ENCODE results near the gene PTPRC. TPM values are rescaled to one million over a fixed set of nuclear protein-coding genes. Genes with fewer than 3 reads are reported as not detected.
A peak's percentile ranks its signal among the peaks of the same experiment; 100 is the strongest.
"Not testable (repeated sequence)": the region's sequence is repeated elsewhere in the genome, so short reads cannot be mapped to it uniquely, and the experiment has no call there.

Gene PTPRC
- total RNA-seq, 1 experiment from 2014 or later, result 0.25 TPM

DNA sequence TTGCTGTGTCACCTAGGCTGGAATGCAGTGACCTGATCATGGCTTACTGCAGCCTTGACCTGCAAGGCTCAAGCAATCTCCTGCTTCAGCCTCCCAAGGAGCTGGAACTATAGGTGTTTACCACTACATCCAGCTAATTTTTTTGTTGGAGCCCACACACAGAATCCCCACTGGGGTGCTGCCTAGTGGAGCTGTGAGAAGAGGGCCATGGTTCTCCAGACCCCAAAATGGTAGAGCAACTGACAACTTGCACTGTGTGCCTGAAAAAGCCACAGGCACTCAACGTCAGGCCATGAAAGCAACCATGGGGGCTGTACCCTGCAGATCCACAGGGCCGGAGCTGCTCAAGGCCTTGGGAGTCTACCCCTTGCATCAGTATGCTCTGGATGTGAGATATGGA, 39.1 kb upstream of the PTPRC start:
- no peak overlapping the region for H3K4me3 ChIP-seq (ENCODE audit: low read depth, low read length)
- BruUV-seq (replicated peaks), result no TSS peak
- TF ChIP-seq CTCF (IDR thresholded peaks at IDR 0.05; ENCODE audit: insufficient read depth in 1 of 2, low read depth in 1 of 2, low read length in 1 of 2, severe bottlenecking in 1 of 2, unreplicated experiment in 1 of 2), result no peak
- intact Hi-C loops (cut with micrococcal nuclease; ENCODE audit: unreplicated experiment), result no loop called here
- H3K4me3 Mint-ChIP-seq (ENCODE audit: unreplicated experiment), result no peak overlapping the region
- no peak for DNase-seq
- H3K36me3 ChIP-seq (ENCODE audit: control insufficient read depth, insufficient read depth, low read length), result no peaks in the 10 kb centered on the region
- ChIA-PET POLR2A (no interaction called here), CTCF (no interaction called here)
- H3K9me3 ChIP-seq, result no peaks in the 10 kb centered on the region
- H3K27me3 ChIP-seq (replicated peaks; ENCODE audit: control insufficient read depth, insufficient read depth, low read length), result no peaks in the 10 kb centered on the region
- no peak overlapping the region for H3K27ac Mint-ChIP-seq (ENCODE audit: unreplicated experiment)
- H3K4me1 ChIP-seq, result 0 out of 2 replicates have a peak, but pooled peaks cover 4% of the 10 kb centered on the region
- H3K4me1 Mint-ChIP-seq (ENCODE audit: low read depth, unreplicated experiment), result no peaks in the 10 kb centered on the region
- H3K27me3 Mint-ChIP-seq (ENCODE audit: insufficient read depth, unreplicated experiment), result no peaks in the 10 kb centered on the region
- no peaks in the 10 kb centered on the region for H3K9me3 Mint-ChIP-seq (ENCODE audit: unreplicated experiment)
- H3K36me3 Mint-ChIP-seq (ENCODE audit: insufficient read depth, unreplicated experiment), result no peaks in the 10 kb centered on the region

GRCh38 chr1:198600906-198601305, 37.9 kb upstream of the PTPRC start:
- no peaks in the 10 kb centered on the region for H3K36me3 ChIP-seq (ENCODE audit: control insufficient read depth, insufficient read depth, low read length)
- ChIA-PET POLR2A (no interaction called here), CTCF (no interaction called here)
- no peak overlapping the region for H3K4me3 ChIP-seq (ENCODE audit: low read depth, low read length)
- TF ChIP-seq CTCF (IDR thresholded peaks at IDR 0.05; ENCODE audit: insufficient read depth in 1 of 2, low read depth in 1 of 2, low read length in 1 of 2, severe bottlenecking in 1 of 2, unreplicated experiment in 1 of 2), result no peak
- H3K27me3 ChIP-seq (replicated peaks; ENCODE audit: control insufficient read depth, insufficient read depth, low read length), result no peaks in the 10 kb centered on the region
- BruUV-seq (replicated peaks), result no TSS peak
- Mint-ChIP-seq H3K9me3 (ENCODE audit: unreplicated experiment) (no peaks in the 10 kb centered on the region), H3K4me3 (ENCODE audit: unreplicated experiment) (no peak overlapping the region), H3K27ac (ENCODE audit: unreplicated experiment) (peak overlapping the region; percentile 10), H3K36me3 (ENCODE audit: insufficient read depth, unreplicated experiment) (no peaks in the 10 kb centered on the region), H3K27me3 (ENCODE audit: insufficient read depth, unreplicated experiment) (no peaks in the 10 kb centered on the region), H3K4me1 (ENCODE audit: low read depth, unreplicated experiment) (no peaks in the 10 kb centered on the region)
- H3K4me1 ChIP-seq, result 0 out of 2 replicates have a peak, but pooled peaks cover 4% of the 10 kb centered on the region
- intact Hi-C loops (cut with micrococcal nuclease; ENCODE audit: unreplicated experiment), result no loop called here
- DNase-seq, result no peak
- H3K9me3 ChIP-seq, result no peaks in the 10 kb centered on the region

- H3K4me1 Mint-ChIP-seq (ENCODE audit: low read depth, unreplicated experiment); H3K9me3 ChIP-seq; H3K27me3 Mint-ChIP-seq (ENCODE audit: insufficient read depth, unreplicated experiment); DNase-seq; H3K27me3 ChIP-seq (replicated peaks; ENCODE audit: control insufficient read depth, insufficient read depth, low read length); POLR2A ChIA-PET; H3K36me3 ChIP-seq (ENCODE audit: control insufficient read depth, insufficient read depth, low read length); H3K9me3 Mint-ChIP-seq (ENCODE audit: unreplicated experiment); H3K36me3 Mint-ChIP-seq (ENCODE audit: insufficient read depth, unreplicated experiment); H3K4me1 ChIP-seq; intact Hi-C loops (cut with micrococcal nuclease; ENCODE audit: unreplicated experiment); H3K4me3 ChIP-seq (ENCODE audit: low read depth, low read length); CTCF ChIA-PET; H3K4me3 Mint-ChIP-seq (ENCODE audit: unreplicated experiment); BruUV-seq (replicated peaks): not testable (repeated sequence)
- peak overlapping the region; percentile 10 for H3K27ac Mint-ChIP-seq (ENCODE audit: unreplicated experiment)
These were observed 37.5 kb upstream of the PTPRC start for GRCh38 chr1:198601310-198601709.
